Frontal cortex (tissue), 4 donors: Measurements from ENCODE around the gene RXRA. TPM values are rescaled to one million over a fixed set of nuclear protein-coding genes. Genes with fewer than 3 reads are reported as not detected.

Experiments used
- DNase-seq, 2 donors: peaks; one replicate each; pipeline ENCODE4 v3.0.0; 2012; ENCODE audit warnings: low spot score in 2 of 2
- FAIRE-seq: peaks from 2 replicates; lab custom pipeline; 2012; peaks lifted over from hg19 to GRCh38; lab: Jason Lieb, UNC
- total RNA-seq: library from RNA; depleted of rRNA; stranded (reverse); fragments of >200 nt; gene quantifications from one replicate; pipeline ENCODE4 v1.2.3, GENCODE V29; 2014
- donor health status: control.
- donor health status: control.
- donor health status: control.

The RXRA gene
- total RNA-seq, 1 donor from 2014 or later = 3.7 TPM

DNA sequence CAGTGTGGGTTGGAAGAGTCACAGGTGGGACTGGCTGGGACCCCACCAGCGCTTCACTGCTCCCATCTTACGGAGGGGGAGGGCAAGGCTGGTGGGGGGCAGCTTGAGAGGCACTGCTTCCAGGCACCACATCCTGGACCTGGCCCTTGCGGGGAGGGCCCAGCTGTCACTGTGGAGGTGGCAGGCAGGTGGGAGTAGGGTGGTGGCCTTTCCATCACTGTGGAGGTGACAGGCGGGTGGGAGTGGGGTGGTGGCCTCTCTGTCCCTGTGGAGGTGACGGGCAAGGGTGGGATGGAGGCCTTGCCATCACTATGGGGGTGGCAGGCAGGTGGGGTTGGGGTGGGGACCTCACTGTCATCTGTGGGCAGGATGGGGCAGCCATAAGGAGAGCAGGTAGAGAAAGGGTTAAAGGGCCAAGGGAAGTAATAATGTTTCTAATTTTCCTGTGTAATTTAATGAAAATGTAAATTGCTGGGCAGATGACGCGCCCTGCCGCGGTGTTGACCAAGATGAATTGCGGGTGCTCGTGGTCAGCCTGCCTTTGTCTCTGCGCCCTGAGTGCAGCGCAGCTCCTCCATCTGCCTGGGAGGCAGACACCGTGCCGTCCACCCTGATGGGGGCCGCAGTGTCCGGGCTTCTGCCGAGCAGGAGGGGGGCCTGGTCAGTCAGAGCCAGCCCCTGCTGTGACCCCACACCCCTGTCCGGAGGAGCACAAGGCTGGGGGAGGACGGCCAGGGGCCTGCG lies 20.8 kb downstream of the RXRA start:
- no peak for DNase-seq

DNA sequence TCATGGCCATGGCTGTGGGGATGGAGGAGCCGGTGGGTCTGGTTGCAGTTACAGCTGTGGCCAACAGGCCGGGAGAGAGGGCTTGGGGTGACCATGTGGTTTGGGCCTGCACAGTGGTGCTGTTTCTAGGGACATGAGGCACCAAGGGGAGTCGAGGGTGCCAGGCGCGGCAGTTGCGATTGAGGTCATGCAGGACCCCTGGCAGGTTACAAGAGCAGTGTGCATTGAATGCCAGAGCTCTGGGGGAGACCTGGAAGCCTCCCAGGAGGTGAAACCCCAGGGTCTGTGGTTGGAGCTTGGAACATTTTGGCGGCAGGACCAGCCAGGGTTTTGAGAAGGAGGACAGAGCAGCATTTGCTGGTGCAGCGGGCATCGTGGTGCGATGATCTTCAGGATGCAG lies 21.7 kb downstream of the RXRA start:
- DNase-seq (no peak), FAIRE-seq (no peak)

More for the DNA sequence above, 20.8 kb downstream of the RXRA start:
- no peak for FAIRE-seq

DNA sequence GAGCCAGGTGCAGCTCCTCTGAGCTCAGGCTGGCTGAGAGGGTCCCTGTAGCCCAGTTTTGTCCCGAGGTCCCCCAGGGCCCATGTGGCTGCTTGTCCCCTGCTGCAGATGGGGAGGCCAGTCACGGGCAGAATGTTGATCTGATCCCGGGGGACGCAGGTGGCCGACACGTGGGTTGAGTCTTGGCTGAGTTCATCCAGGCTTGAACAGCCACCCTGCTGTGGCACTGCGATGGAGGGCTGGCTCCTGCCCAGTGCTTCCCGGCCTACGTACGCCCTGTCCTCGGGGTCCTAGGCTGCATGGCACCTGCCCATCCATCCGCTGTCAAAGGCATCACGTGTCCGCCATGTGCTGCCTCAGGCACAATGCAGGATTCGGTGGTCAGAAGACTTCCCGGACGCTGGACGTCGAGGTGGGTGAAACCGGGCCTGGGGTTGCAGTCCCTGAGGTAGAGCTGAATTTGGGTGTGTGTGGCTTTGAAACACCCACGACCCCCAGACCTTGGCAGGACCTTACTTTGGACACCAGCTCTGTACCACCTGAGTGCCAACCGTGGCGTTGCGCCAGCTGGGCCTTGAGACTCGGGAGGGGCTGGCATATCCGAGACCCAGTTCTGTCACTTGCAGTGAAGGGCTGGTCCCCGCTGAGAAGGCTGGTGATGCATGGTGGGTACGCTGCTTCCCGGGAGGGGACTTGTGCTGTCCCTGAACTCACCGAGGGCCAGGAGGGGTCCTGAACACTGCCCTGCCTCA lies 22.3 kb downstream of the RXRA start:
- FAIRE-seq (no peak), DNase-seq (no peak)

DNA sequence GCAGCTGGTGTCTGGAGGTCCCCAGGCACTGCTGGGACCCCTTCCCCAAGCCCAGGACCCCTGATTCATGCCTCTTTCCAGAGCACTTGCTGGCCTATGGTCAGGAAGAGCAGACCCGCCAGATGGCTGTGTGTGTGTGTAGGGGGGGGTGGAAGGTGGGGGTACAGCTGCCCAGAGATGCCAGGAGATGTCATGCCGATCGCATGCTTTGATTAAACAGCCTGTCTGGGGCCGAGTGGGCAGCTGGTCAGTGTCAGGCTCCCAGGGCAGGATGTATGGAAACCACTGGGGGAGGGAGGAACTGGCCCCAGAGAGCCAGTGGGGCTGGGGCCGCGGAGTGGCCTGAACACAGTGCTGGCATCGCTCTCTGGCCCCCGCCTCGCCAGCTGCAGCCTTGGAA lies 23.7 kb downstream of the RXRA start:
- no peak for FAIRE-seq
- no peak for DNase-seq

DNA sequence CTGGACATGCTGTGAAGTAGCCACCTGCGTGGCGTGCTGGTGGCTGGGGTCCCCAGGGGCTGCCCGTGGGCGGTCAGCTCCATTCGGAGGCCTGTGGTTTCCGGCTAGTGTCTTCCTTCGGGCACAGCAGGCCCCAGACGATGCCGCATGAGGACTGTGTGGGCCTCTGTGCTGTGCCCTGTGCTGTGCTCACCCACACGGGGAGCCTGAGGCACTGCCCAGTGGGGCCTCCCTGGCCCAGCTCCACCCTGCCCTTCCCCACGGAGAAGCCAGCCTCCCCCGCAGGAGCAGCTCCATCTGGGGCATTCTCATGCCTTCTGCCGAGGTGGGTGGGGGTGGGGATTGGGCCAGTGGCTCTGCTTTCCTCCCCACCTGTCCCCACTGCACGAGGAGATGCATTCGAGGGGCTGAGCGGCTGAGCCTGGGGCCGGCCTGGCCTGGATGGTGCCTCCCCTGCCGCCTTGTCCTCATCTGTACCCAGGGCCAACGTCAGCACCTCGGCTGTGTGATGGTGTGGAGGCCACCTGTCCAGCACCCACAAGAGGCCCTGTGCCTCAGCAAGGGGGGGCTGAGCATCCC lies 24.2 kb downstream of the RXRA start:
- DNase-seq = no peak
- FAIRE-seq = no peak

DNA sequence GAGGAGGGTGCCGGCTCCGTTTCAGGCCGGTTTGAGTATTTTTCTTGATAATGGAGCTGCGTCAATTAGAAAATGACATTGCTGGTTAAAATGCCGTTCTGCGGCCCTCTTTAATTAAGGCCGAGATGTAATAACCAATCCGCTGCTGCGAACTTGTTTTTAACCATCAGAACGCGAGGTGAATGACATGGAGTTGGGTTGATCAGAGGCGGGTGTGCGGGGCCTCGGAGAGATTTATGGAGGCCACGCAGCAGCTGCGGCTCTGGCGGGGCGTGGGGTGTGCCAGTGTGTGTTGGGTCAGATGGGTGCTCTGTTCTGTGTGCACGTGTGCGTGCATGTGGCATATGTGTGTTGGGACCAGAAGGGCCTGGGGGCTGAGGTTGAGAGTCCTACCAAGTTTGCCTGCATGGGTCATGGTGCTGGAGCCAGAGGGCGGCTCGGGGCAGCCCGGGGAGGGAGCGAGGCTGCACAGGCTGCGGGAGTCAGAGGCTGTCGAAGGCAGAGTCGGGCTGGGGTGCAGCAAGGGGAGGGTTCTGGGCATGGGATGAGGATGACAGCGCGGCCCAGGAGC lies 25.4 kb downstream of the RXRA start:
- DNase-seq (no peak), FAIRE-seq (no peak)

DNA sequence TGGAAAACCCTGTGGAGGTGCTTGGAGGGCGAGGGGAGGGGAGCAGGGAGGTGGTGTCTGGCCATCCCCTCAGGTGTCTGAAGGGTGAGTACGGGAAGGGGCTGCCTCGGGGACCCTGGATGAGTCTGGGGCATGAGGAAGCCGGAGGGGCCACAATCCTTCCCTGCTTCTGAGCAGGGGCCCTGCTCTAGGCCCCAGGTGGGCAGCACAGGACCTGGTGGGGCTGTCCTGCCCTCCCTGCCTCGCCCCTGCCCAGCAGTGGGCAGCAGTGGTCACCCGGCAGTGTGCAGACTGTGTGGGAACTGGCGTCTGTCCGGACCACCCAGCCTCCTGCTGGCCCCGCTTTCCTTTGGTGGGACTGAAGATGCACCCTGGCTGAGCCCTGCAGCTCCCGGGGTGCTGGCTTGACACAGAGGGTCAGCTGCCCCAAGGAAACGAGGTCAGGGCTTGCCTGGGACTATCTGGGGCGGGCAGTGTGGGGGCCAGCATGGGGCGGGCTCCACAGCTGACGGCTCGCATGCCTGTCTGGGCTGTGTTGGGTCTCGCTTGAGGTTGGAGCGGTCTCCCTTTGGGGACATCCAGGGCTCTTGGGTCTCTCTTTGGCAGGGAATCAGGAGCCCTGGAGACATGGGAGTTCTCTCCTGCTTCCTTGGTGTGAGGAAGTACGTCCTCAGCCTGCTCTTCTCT lies 26.1 kb downstream of the RXRA start:
- no peak for DNase-seq

DNA sequence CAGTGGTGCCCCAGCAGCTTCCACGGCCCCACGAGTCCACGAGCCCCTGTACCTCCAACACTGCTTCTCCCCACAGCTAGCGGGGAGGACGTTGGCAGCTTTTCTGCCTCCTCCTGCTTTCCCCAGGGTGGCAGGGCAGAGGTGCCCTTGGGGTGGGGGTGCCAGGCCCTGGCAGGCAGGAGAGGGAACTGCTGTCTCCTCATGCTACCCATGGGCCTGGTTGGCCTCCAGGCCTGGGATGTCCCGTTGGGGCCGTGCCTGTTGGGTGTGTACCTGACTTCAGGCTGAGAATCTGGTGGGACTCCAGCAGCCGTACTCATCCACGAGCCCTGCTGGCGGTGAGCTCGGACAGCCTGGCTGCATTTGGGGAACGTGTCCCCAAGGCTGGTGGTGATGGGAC lies 27.3 kb downstream of the RXRA start:
- FAIRE-seq = no peak

More for the DNA sequence above, 26.1 kb downstream of the RXRA start:
- FAIRE-seq = no peak

DNA sequence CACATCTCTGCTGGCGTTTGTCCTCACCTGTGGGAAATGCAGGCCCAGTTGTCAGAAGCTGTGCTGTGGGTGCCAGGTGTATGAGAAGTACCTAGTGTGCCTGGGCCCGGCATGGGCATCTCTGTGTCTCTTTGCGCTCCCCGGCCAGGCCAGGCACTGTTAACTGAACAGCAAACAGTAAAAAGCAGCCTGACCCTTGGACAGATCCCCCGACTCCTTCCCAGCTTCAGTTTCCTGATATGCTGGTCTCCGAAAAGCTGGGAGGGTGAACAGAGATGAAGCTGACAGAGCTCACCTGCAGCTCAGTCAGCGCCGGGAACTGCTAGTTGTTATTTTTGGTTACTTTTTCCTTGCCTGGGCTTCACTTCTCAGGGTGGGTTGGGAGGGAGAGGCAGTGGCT lies 28.9 kb downstream of the RXRA start:
- FAIRE-seq (no peak), DNase-seq (no peak)

More for the DNA sequence above, 27.3 kb downstream of the RXRA start:
- no peak for DNase-seq

DNA sequence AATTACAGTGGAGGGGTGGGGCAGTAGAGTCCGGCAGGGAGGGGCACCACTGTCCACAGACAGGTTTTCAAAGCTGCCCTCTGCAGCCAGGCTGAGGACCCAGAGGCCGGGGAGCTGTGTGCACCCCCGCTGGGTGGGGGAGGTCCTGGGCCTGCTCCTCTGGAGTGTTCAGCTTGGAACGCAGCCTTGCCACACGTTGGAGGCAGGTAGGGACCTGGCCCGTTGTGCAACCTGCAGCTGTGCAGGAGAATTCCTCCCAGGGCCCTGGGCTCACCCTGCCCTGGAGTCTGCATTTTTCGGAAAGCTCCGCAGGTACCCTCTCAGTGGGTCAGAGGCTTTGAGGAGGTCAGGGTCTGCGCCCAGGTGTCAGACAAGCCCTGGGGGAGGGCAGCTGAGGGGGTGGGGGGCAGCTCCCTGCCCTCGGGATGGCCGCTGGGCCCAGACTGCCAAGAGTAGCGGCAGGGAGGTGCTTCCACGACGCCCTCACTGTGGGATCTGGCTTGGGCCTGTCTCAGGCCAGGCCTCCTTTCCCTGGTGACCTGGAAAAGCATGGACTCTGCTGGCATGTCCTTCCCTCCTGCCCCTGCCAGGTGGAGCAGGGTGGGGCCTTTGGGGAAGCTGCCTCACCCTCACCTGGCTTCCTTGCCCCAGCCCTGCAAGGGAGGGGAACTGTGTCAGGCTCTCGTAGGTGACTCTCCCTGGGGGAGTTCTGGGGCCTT lies 29.5 kb downstream of the RXRA start:
- DNase-seq = no peak
- FAIRE-seq = no peak

DNA sequence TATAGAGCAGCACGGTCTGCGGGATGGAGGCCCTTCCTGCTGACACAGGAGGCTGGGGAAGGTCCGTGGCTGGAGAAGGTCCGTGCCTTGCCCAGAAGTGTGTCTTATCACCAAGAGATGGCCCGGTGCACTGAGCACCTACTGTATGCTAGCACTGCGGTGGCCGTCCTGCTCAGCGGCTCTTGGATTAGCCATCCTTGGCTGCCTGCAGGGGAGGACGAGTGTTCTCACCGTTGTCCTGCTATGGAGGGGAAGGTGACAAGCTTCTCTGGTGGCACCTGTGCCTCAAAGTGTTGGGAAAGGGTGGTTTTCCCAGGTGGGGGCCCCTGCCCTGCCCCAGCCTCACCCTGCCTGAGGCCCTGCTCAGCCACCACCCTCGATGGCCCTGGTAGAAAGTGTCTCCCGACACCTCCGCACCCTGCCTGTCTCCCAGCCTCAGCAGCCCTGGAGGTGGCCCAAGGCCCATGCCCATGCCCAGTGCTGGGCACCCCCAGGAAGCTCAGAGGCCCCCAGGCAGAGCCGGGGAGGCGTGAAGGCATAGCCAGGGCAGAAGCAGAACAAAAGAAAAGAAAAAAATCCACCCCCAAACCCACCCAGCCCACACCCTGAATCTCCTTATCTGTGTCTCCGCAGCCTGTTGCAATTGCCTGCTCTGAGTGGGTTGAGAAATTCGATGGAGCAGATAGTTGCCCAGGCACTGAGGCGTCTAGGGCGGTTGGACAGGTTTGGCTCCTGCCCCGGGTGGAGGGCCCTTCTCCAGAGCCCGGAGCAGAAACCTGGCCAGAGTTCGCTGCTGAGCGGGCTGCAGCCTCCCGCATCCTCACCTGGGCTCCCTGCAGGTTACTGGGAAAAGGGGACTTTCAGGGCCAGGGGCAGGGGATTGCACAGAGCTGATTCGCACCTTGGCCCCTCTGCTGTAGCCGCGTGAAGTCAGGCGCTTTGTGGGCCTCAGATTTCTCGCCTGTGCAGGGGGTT lies 30.5 kb downstream of the RXRA start:
- DNase-seq = no peak

DNA sequence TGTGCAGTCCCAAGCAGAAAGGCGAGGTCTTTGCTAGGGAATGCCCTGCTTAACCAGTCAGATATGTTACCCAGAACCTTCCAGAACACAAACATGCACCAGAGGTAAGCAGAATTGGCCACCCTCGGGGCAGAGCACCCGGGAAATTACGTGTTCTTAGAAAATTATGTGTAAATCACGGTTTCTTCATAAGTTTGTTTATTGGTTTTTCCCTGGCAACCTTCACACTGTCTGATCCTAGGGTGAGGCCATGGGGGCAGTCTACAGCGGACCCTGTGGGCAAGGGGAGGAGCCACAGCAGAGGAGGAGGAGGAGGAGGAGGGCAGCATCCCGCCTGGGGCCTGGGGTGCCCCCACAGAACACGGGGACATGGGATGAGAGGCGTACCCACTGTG lies 31.4 kb downstream of the RXRA start:
- no peak for FAIRE-seq

More for the DNA sequence above, 30.5 kb downstream of the RXRA start:
- FAIRE-seq = no peak

DNA sequence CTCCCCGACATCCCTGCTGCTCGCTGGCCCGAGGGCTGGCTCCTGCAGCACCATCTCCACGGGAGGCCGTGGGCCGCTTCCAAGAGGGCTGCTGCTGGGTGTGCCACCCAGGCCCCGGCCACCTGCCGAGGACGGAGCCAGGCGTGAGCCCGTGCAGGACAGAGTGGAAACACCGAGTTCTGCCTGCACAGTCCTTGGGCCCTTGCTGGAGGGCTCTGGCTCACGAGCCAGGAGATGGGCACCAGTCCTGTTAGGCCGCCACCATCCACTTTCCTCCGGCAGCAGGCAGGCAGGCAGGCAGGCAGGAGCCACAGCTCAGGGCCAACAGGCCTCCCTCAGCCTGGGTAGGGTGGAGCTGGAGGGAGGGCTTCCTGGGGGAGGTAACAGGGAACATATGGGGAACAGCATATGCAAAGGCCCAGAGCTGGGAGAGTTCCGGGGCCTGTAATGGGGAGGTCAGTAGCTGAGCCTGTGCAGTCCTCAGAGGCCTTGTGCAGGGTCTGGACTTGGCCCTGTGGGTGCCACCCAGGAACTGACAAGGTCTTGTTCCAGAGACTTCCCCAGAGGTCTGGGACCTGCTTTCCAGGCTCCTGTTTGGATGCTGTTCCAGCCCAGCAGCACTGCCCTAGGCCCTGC lies 31.9 kb downstream of the RXRA start:
- no peak for FAIRE-seq
- DNase-seq = no peak

More for the DNA sequence above, 31.4 kb downstream of the RXRA start:
- DNase-seq = no peak

DNA sequence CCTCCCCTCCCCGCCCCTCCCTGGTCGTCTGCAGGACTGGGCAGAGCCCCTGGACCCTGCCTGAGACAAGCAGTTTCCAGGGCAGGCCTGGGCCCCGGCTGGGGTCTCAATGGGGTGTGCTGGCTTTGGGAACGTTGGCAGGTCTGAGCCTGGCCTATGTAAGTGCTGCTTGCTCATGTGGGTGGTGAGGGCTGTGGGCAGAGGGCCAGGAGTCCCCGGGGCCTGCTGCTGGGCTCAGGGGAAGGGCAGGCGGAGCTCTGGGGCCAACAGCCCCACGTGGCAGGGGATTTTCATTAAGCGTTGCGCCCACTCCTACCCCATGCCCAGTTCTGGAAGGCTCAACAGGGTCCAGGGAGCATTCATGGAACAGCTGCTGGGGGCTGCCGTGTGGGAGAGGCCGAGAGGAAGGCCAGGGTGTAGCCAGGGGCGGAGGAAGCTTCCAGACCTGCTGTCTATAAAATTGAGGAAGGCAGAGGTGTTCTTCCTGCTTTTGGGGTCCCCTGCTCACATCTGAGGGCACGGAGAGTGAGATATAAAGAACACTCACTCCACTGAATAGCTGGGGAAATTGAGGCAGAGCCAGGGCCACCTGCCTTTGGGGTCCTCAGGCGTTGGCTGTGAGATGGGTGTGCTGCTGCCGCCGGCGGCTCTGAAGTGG lies 32.5 kb downstream of the RXRA start:
- FAIRE-seq = no peak
- DNase-seq = no peak

DNA sequence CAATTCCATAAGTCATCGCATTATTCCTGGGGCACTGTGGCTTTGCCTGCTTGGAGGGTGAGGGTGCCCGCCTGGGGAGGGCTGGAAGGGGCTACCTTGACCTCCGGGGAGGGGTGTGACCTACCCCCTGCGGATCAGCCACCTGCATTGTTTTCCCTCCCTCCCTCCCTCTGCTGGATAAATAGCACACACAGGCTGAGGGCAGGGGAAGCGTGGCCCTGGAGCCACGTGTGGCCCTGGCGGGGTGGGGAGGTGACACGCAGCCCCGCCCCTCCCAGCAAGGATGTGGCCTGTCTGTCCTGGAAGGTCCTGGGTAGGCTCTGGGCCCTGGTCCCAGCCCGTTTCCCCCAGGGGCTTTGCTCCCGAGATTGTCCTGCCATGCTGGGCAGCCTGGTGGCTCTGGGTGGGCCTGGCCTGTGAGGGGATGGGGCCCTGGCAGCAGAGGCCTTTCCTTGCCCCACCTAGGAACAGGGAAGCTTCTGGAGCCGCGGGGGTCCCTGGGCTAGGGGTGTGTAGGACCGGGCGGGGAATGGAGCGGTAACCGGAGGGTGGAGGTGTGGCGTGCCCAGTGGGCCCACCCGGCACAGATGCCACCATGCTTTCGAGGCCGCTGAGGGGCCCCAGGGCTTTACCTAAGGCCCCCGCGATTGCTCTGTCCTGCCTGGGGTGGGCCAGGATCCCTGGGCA lies 33.4 kb downstream of the RXRA start:
- no peak for FAIRE-seq

DNA sequence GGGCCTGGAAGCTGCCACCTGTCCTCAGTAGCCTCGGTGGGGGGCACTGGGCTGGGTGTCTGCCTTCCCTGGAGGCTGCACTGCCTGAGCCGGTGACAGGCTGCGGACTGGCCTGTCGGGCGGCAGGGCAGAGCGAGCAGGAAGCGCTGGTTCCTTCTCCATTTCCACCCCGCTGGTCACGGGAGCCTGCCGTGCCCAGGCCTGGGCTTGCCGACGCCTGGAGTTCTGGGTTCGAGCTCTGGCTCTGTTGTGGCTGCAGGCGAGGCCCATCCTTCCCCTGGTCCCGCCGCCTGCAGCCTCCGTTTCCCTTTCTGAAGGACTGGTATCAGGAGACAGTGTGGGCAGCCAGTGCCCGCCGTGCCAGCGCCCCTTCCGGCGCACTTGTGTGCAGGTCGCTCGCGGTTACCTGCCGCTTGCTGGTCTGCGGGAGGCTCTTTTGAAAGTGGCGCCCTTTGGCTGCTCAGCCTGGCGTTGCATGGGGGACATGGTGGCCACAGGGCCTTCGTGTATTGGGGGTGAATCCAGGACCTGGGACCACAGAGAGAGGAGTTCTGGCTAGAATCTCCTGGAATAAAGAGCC lies 34.0 kb downstream of the RXRA start:
- FAIRE-seq (no peak), DNase-seq (no peak)

More for the DNA sequence above, 33.4 kb downstream of the RXRA start:
- no peak for DNase-seq
